Naive B cell (primary cell): ENCODE results near the gene OR2M2. TPM values are rescaled to one million over a fixed set of nuclear protein-coding genes. Genes with fewer than 3 reads are reported as not detected.

Source experiments
- ATAC-seq, 2 donors: fragments of 150-1000 bp; cut with Tn5 transposase; 2 replicates each; pipeline ENCODE4 v1.10.0; 2021; ENCODE audit warnings: low read depth in 2 of 2, mild to moderate bottlenecking in 2 of 2, moderate library complexity in 2 of 2
- DNase-seq: peaks from one replicate; pipeline ENCODE4 v3.0.0; 2022
- H3K27ac Mint-ChIP-seq, 6 donors: one replicate each; pipeline ENCODE4 v1.8.0; 2020 to 2022; ENCODE audit warnings: mild to moderate bottlenecking in 6 of 6, mixed read lengths in 6 of 6, moderate library complexity in 5 of 6, inconsistent platforms in 2 of 6
- H3K27me3 Mint-ChIP-seq, 3 donors: one replicate each; pipeline ENCODE4 v1.8.0; 2021 to 2022; ENCODE audit warnings: mixed read lengths in 3 of 3, mild to moderate bottlenecking in 1 of 3
- H3K36me3 Mint-ChIP-seq, 2 donors: one replicate each; pipeline ENCODE4 v1.8.0; 2020 to 2022; ENCODE audit warnings: mixed read lengths in 2 of 2, inconsistent platforms in 1 of 2, mild to moderate bottlenecking in 1 of 2
- H3K4me1 Mint-ChIP-seq, 3 donors: one replicate each; pipeline ENCODE4 v1.8.0; 2020 to 2022; ENCODE audit warnings: mixed read lengths in 3 of 3, inconsistent platforms in 1 of 3, mild to moderate bottlenecking in 1 of 3, moderate library complexity in 1 of 3
- H3K4me3 Mint-ChIP-seq, 8 donors: one replicate each; pipeline ENCODE4 v1.8.0; 2020 to 2022; ENCODE audit warnings: mild to moderate bottlenecking in 8 of 8, mixed read lengths in 8 of 8, moderate library complexity in 8 of 8, inconsistent platforms in 2 of 8
- H3K9me3 Mint-ChIP-seq, 7 donors: one replicate each; pipeline ENCODE4 v1.8.0; 2020 to 2022; ENCODE audit warnings: mixed read lengths in 7 of 7, mild to moderate bottlenecking in 5 of 7, inconsistent platforms in 2 of 7, moderate library complexity in 1 of 7
- polyA plus RNA-seq, 6 donors: library from polyadenylated mRNA; unstranded; fragments of 300-500 nt; fragmentation: Illumina TruSeq; gene quantifications; one replicate each; pipeline ENCODE4 v1.2.3, GENCODE V29; 2021; ENCODE audit warnings: low read depth in 6 of 6

The OR2M2 gene
- polyA plus RNA-seq, 6 donors from 2014 or later, result not detected

DNA sequence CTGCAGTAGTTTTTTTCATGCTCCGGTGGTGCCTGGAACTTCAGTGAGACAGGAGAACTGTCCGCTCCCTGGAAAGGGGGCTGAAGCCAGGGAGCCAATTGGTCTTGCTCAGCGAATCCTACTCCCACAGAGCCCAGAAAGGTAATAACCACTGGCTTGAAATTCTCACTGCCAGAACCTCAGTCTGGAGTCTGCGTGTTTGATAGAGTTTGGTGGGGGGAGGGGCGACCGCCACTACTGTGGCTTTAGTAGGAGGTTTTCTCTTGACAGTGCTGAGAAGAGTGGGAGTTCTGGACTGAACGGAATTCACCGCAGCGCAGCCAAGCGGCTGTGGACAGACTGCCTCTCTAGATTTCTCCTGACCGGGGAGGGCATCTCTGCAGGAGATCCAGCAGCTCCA lies 14.4 kb downstream of the OR2M2 start:
- Mint-ChIP-seq H3K9me3 (peaks cover 4 to 26% (median 12%) of the 10 kb centered on the region in 7 donors), H3K4me3 (no peak overlapping the region), H3K27ac (no peak overlapping the region), H3K36me3 (peaks cover 5 to 11% of the 10 kb centered on the region in 2 donors), H3K4me1 (peaks cover 0 to 3% (median 0%) of the 10 kb centered on the region in 3 donors), H3K27me3 (peaks cover 0 to 18% (median 7%) of the 10 kb centered on the region in 3 donors)
- DNase-seq (no peak), ATAC-seq (no peak)

DNA sequence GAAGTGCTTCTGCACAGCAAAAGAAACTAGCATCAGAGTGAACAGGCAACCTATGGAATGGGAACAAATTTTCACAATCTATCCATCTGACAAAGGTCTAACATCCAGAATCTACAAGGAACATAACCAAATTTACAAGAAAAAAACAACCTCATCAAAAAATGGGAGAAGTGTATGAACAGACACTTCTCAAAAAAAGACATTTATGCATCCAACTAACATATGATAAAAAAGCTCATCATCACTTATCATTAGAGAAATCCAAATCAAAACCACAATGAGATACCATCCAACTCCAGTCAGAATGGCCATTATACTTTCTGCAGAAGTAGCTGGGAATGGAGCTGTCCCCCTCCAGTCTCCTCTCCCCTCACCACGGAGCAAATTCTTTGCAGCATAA lies 19.5 kb downstream of the OR2M2 start:
- ATAC-seq, result no peak
- H3K9me3 Mint-ChIP-seq, result peaks cover 7 to 34% (median 12%) of the 10 kb centered on the region in 7 donors
- H3K27me3 Mint-ChIP-seq, result peaks cover 0 to 11% (median 7%) of the 10 kb centered on the region in 3 donors
- H3K4me1 Mint-ChIP-seq, result no peaks in the 10 kb centered on the region
- H3K27ac Mint-ChIP-seq, result no peak overlapping the region
- no peak overlapping the region for H3K4me3 Mint-ChIP-seq
- H3K36me3 Mint-ChIP-seq, result peaks cover 5 to 7% of the 10 kb centered on the region in 2 donors
- DNase-seq, result no peak

DNA sequence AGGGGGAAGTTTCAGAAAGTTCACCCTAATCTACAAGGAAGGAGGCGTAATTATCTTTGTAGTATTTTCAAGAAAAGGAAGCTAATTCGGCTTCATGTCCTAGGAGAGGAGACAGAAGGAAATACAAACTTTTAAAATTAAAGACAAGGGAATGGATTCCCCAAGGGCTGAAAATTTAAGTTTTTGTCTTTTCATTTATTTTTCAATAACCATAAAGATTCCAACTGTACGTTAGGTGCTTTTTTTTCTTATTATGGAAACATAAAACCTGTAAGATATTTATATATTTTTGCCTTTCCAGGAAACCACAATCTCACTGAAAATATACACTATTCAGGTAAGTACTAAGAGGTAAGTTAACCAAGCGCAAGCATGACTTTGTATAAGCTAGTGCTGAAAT lies 22.3 kb downstream of the OR2M2 start, which contains the start of gene OR2M3:
TSS of gene OR2M3 (plus strand) at position 301 of the 400 bp plus-strand sequence. CDS start 5,803 bp downstream, outside the sequence.
- Mint-ChIP-seq H3K36me3 (peaks cover 2 to 4% of the 10 kb centered on the region in 2 donors), H3K27me3 (peaks cover 0 to 2% (median 0%) of the 10 kb centered on the region in 3 donors), H3K4me1 (no peaks in the 10 kb centered on the region), H3K9me3 (peaks cover under 1 to 28% (median 12%) of the 10 kb centered on the region in 7 donors), H3K27ac (no peak within 1 kb of the TSS), H3K4me3 (no peak within 1 kb of the TSS)
- DNase-seq, result no peak
- no peak for ATAC-seq

DNA sequence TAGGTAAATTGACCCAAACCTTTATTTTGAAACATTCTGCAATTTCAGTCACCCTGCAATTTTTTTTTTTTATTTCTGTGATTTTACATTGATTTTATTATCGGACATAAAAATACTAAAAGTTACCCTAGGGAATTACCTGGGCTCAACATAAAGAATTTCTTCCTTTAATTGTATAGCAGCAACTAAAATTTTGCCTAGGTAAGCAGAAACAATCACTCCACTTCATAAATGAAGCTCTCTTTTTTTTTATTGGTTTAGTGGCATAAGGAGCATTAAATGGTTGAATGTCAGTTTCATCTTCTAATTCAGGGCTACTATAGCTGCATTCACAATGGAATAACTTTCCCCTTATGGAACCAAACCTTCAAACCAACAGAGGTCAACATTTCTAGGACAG lies 41.3 kb downstream of the OR2M2 start:
- Mint-ChIP-seq H3K27ac (no peak overlapping the region), H3K27me3 (peaks cover 0 to 19% (median 4%) of the 10 kb centered on the region in 3 donors), H3K36me3 (no peaks in the 10 kb centered on the region), H3K4me1 (no peaks in the 10 kb centered on the region), H3K4me3 (no peak overlapping the region), H3K9me3 (peaks cover 0 to 24% (median 7%) of the 10 kb centered on the region in 7 donors)
- ATAC-seq (no peak), DNase-seq (no peak)

DNA sequence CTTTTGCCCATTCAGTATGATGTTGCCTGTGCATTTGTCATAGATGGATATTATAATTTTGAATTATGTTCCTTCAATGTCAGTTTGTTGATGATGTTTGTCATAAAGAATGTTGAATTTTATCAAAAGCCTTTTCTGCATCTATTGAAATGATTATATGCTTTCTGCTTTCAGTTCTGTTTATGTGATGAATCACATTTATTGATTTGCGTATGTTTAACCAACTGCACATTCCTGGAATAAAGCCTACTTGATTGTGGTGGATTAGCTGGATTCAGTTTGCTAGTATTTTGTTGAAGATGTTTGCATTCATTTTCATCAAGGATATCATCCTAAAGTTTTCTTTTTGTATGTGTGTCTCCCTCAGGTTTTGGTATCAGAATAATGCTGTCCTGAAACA lies 50.9 kb downstream of the OR2M2 start:
- Mint-ChIP-seq H3K4me1 (no peaks in the 10 kb centered on the region), H3K36me3 (peaks cover 0 to 8% of the 10 kb centered on the region in 2 donors), H3K4me3 (no peak overlapping the region), H3K27ac (no peak overlapping the region), H3K27me3 (peaks cover 4 to 16% (median 13%) of the 10 kb centered on the region in 3 donors), H3K9me3 (peaks cover 0 to 28% (median 9%) of the 10 kb centered on the region in 7 donors)
- no peak for DNase-seq
- ATAC-seq, result no peak

DNA sequence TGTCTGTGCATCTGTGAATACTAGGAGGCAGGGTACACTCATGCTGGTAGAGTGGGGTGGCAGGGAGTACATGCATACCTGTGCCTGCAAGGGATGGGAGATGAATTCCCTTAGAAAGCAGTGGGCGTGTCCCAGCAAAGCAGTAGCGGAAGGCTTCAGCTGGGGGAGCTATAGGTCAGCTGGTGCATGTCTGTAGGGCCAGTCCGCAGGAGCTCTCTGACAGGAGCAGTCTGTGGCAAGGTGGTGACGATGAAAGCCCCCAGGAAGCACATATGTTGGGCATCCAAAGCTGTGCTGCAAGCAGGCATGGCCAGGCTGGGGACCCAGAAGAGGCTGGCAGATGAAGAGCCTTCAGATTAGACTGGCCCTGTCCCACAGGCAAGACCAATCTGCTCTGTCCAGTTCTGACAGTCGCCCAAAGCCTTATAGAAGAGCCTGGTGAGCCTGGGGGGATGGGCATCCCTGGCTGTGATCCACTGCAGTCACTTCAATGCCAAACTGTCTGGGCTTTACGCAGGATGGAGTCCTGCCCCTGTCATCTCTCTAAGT lies 54.8 kb downstream of the OR2M2 start:
- ATAC-seq, result no peak
- DNase-seq, result no peak
- Mint-ChIP-seq H3K4me1 (no peaks in the 10 kb centered on the region), H3K9me3 (peaks cover 0 to 24% (median 9%) of the 10 kb centered on the region in 7 donors), H3K27me3 (peaks cover 0 to 16% (median 13%) of the 10 kb centered on the region in 3 donors), H3K36me3 (peaks cover 0 to 8% of the 10 kb centered on the region in 2 donors), H3K27ac (no peak overlapping the region), H3K4me3 (no peak overlapping the region)

Other genes starting within 250 kb of the OR2M2 start
- not detected for gene OR2AJ1, start 249.9 kb upstream of the OR2M2 start, polyA plus RNA-seq
- under 1 TPM in 2 of 6 donors, not detected in 4; 0.51 to 0.74 TPM for gene OR2L8, start 226.0 kb upstream of the OR2M2 start, polyA plus RNA-seq
- gene OR2AK2, start 209.6 kb upstream of the OR2M2 start, polyA plus RNA-seq, result not detected
- not detected for gene OR2L5, start 161.2 kb upstream of the OR2M2 start, polyA plus RNA-seq
- 1 to 10 TPM in 1 of 6 donors, under 1 TPM in 4, not detected in 1; 0.16 to 1.7 (median 0.74) TPM for gene OR2L2, start 144.8 kb upstream of the OR2M2 start, polyA plus RNA-seq
- under 1 TPM in 1 of 6 donors, not detected in 5; 0.12 TPM for gene OR2L3, start 128.0 kb upstream of the OR2M2 start, polyA plus RNA-seq
- gene OR2L13, start 79.6 kb upstream of the OR2M2 start, polyA plus RNA-seq, result 1 to 10 TPM in 2 of 6 donors, under 1 TPM in 3, not detected in 1; 0.27 to 1.7 (median 0.61) TPM
- not detected for gene OR2M5, start 29.7 kb upstream of the OR2M2 start, polyA plus RNA-seq
- gene OR2M3, start 22.4 kb downstream of the OR2M2 start, polyA plus RNA-seq, result not detected
- not detected for gene OR2M4, start 56.6 kb downstream of the OR2M2 start, polyA plus RNA-seq
- 1 to 10 TPM in 1 of 6 donors, not detected in 5; 1.6 TPM for gene OR2T33, start 103.2 kb downstream of the OR2M2 start, polyA plus RNA-seq
- gene OR2T12, start 128.6 kb downstream of the OR2M2 start, polyA plus RNA-seq, result not detected
- not detected for gene OR2M7, start 149.7 kb downstream of the OR2M2 start, polyA plus RNA-seq
- not detected for gene OR14C36, start 174.0 kb downstream of the OR2M2 start, polyA plus RNA-seq
- not detected for gene OR2T4, start 186.8 kb downstream of the OR2M2 start, polyA plus RNA-seq
- gene OR2T6, start 200.9 kb downstream of the OR2M2 start, polyA plus RNA-seq, result not detected
- not detected for gene OR2T1, start 228.2 kb downstream of the OR2M2 start, polyA plus RNA-seq